Stimulated activated memory B cell treated with anti-CD40 and anti-IgM and Interleukin-4, amounts not matched to agents 10 μg/mL and 1 μg/mL and 100 μg/mL, for 72 hours (primary cell): Measurements from ENCODE around the gene APOBEC3F.
"Not testable (repeated sequence)": the region's sequence is repeated elsewhere in the genome, so short reads cannot be mapped to it uniquely, and the experiment has no call there.

Source experiments
- ATAC-seq: fragments of 150-1000 bp; cut with Tn5 transposase; 2 replicates; pipeline ENCODE4 v1.10.0; 2021
- H3K27ac Mint-ChIP-seq: one replicate; pipeline ENCODE4 v1.8.0; 2022; ENCODE audit warnings: mild to moderate bottlenecking, mixed read lengths
- H3K27me3 Mint-ChIP-seq: one replicate; pipeline ENCODE4 v1.8.0; 2022; ENCODE audit warnings: mixed read lengths
- H3K36me3 Mint-ChIP-seq: one replicate; pipeline ENCODE4 v1.8.0; 2022; ENCODE audit warnings: mixed read lengths
- H3K4me1 Mint-ChIP-seq: one replicate; pipeline ENCODE4 v1.8.0; 2022; ENCODE audit warnings: mixed read lengths
- H3K4me3 Mint-ChIP-seq: one replicate; pipeline ENCODE4 v1.8.0; 2022; ENCODE audit warnings: mild to moderate bottlenecking, moderate library complexity, mixed read lengths
- H3K9me3 Mint-ChIP-seq: one replicate; pipeline ENCODE4 v1.8.0; 2022; ENCODE audit warnings: mixed read lengths

APOBEC3F gene

DNA sequence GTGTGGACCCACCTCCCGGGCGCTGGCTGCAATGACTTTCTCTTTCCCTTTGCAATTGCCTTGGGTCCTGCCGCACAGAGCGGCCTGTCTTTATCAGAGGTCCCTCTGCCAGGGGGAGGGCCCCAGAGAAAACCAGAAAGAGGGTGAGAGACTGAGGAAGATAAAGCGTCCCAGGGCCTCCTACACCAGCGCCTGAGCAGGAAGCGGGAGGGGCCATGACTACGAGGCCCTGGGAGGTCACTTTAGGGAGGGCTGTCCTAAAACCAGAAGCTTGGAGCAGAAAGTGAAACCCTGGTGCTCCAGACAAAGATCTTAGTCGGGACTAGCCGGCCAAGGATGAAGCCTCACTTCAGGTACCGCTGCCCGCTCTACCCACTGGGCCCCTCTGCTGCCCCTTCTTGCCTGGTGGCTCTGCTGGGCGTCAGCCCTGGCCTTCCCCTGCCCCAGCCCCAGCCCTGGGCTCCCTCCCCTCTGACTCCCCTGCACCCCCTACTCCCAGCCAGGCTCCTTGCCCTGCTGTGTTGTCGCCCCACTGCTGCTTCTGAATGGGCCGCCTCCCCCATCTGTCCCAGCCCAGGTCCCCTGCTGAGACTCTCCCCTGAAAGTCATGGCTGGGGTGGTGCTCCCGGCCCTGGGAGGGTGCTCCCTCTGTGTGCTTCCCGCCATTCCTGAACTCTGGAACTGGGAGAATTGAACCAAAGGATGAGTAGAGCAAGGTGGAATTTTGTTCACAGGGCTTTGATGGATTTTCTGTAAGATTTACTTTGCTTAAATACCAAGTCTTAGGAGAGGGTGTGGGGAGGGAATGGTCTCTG lies 36.6 kb downstream of the APOBEC3F start, which contains the start of gene APOBEC3G:
TSS of gene APOBEC3G (plus strand) at position 250 of the 815 bp plus-strand sequence. CDS start at position 337, 87 bp downstream.
- Mint-ChIP-seq H3K27ac (peak within 1 kb of the TSS; percentile 98), H3K36me3 (peaks cover 29% of the 10 kb centered on the region), H3K4me1 (peaks cover 87% of the 10 kb centered on the region), H3K4me3 (peak within 1 kb of the TSS; percentile 87)
- H3K27me3 Mint-ChIP-seq, H3K9me3 Mint-ChIP-seq: not testable (repeated sequence)
- peak; percentile 93 for ATAC-seq

DNA sequence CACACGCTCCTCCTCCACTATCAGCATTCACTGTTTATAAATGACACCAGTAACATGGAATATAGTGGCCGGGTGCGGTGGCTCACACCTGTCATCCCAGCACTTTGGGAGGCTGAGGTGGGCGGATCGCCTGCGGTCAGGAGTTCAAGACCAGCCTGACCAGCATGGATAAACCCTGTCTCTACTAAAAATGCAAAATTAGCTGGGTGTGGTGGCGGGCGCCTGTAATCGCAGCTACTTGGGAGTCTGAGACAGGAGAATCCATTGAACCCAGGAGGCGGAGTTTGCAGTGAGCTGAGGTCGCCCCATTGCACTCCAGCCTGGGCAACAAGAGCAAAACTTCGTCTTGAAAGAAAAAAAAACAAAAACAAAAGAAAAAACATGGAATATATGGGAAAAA lies 37.2 kb downstream of the APOBEC3F start:
- Mint-ChIP-seq H3K27ac (peak overlapping the region; percentile 98), H3K4me3 (peak overlapping the region; percentile 87), H3K4me1 (peaks cover 84% of the 10 kb centered on the region), H3K36me3 (peaks cover 35% of the 10 kb centered on the region)
- H3K27me3 Mint-ChIP-seq, ATAC-seq, H3K9me3 Mint-ChIP-seq: not testable (repeated sequence)

- peaks cover 40% of the 10 kb centered on the region for H3K36me3 Mint-ChIP-seq
- ATAC-seq: no peak
- H3K9me3 Mint-ChIP-seq: no peaks in the 10 kb centered on the region
- H3K4me3 Mint-ChIP-seq: peak overlapping the region; percentile 87
- peaks cover 84% of the 10 kb centered on the region for H3K4me1 Mint-ChIP-seq
- H3K27me3 Mint-ChIP-seq: no peaks in the 10 kb centered on the region
- peak overlapping the region; percentile 98 for H3K27ac Mint-ChIP-seq
These were observed 37.7 kb downstream of the APOBEC3F start for GRCh38 chr22:39078329-39078728.

GRCh38 chr22:39079054-39079637 lies 38.5 kb downstream of the APOBEC3F start:
- not testable (repeated sequence) for ATAC-seq, H3K27me3 Mint-ChIP-seq, H3K9me3 Mint-ChIP-seq, H3K27ac Mint-ChIP-seq
- peaks cover 41% of the 10 kb centered on the region for H3K36me3 Mint-ChIP-seq
- peak overlapping the region; percentile 87 for H3K4me3 Mint-ChIP-seq
- peaks cover 77% of the 10 kb centered on the region for H3K4me1 Mint-ChIP-seq

GRCh38 chr22:39080052-39080762 lies 39.5 kb downstream of the APOBEC3F start:
- peak; percentile 44 for ATAC-seq
- Mint-ChIP-seq H3K4me3 (peak overlapping the region; percentile 53), H3K27me3 (no peaks in the 10 kb centered on the region), H3K4me1 (peaks cover 70% of the 10 kb centered on the region), H3K9me3 (no peaks in the 10 kb centered on the region), H3K27ac (peak overlapping the region; percentile 53), H3K36me3 (peaks cover 45% of the 10 kb centered on the region)

GRCh38 chr22:39081016-39081415 lies 40.4 kb downstream of the APOBEC3F start:
- H3K9me3 Mint-ChIP-seq: no peaks in the 10 kb centered on the region
- H3K27ac Mint-ChIP-seq: peak overlapping the region; percentile 53
- H3K4me1 Mint-ChIP-seq: peaks cover 67% of the 10 kb centered on the region
- ATAC-seq: no peak
- H3K4me3 Mint-ChIP-seq: peak overlapping the region; percentile 53
- no peaks in the 10 kb centered on the region for H3K27me3 Mint-ChIP-seq
- H3K36me3 Mint-ChIP-seq: peaks cover 52% of the 10 kb centered on the region

- no peaks in the 10 kb centered on the region for H3K9me3 Mint-ChIP-seq
- H3K4me1 Mint-ChIP-seq: peaks cover 61% of the 10 kb centered on the region
- H3K27me3 Mint-ChIP-seq: no peaks in the 10 kb centered on the region
- peaks cover 58% of the 10 kb centered on the region for H3K36me3 Mint-ChIP-seq
- ATAC-seq: no peak
- peak overlapping the region; percentile 44 for H3K4me3 Mint-ChIP-seq
- H3K27ac Mint-ChIP-seq: peak overlapping the region; percentile 53
These were observed 40.9 kb downstream of the APOBEC3F start for GRCh38 chr22:39081598-39081997.

GRCh38 chr22:39083212-39084165 lies 42.8 kb downstream of the APOBEC3F start:
- no peak for ATAC-seq
- peak overlapping the region; percentile 53 for H3K27ac Mint-ChIP-seq
- peaks cover 55% of the 10 kb centered on the region for H3K36me3 Mint-ChIP-seq
- H3K4me3 Mint-ChIP-seq: no peak overlapping the region
- H3K9me3 Mint-ChIP-seq: no peaks in the 10 kb centered on the region
- H3K27me3 Mint-ChIP-seq: no peaks in the 10 kb centered on the region
- peaks cover 62% of the 10 kb centered on the region for H3K4me1 Mint-ChIP-seq

- Mint-ChIP-seq H3K27me3 (no peaks in the 10 kb centered on the region), H3K9me3 (no peaks in the 10 kb centered on the region), H3K36me3 (peaks cover 53% of the 10 kb centered on the region), H3K4me3 (no peak overlapping the region), H3K27ac (no peak overlapping the region), H3K4me1 (peaks cover 61% of the 10 kb centered on the region)
- ATAC-seq: no peak
These were observed 44.0 kb downstream of the APOBEC3F start for GRCh38 chr22:39084666-39085065.

- Mint-ChIP-seq H3K36me3 (peaks cover 39% of the 10 kb centered on the region), H3K9me3 (no peaks in the 10 kb centered on the region), H3K4me3 (no peak overlapping the region), H3K27me3 (no peaks in the 10 kb centered on the region), H3K4me1 (peaks cover 61% of the 10 kb centered on the region), H3K27ac (peak overlapping the region; percentile 2)
- ATAC-seq: no peak
These were observed 46.4 kb downstream of the APOBEC3F start for GRCh38 chr22:39087098-39087497.

- peak overlapping the region; percentile 79 for H3K27ac Mint-ChIP-seq
- no peaks in the 10 kb centered on the region for H3K27me3 Mint-ChIP-seq
- peaks cover 29% of the 10 kb centered on the region for H3K36me3 Mint-ChIP-seq
- peaks cover 64% of the 10 kb centered on the region for H3K4me1 Mint-ChIP-seq
- no peaks in the 10 kb centered on the region for H3K9me3 Mint-ChIP-seq
- no peak for ATAC-seq
- H3K4me3 Mint-ChIP-seq: no peak overlapping the region
These were observed 47.4 kb downstream of the APOBEC3F start for GRCh38 chr22:39087881-39088684.

- ATAC-seq: no peak
- H3K27me3 Mint-ChIP-seq: no peaks in the 10 kb centered on the region
- H3K4me1 Mint-ChIP-seq: peaks cover 60% of the 10 kb centered on the region
- peaks cover 25% of the 10 kb centered on the region for H3K36me3 Mint-ChIP-seq
- no peak overlapping the region for H3K4me3 Mint-ChIP-seq
- H3K9me3 Mint-ChIP-seq: no peaks in the 10 kb centered on the region
- peak overlapping the region; percentile 79 for H3K27ac Mint-ChIP-seq
These were observed 48.0 kb downstream of the APOBEC3F start for GRCh38 chr22:39088685-39089032.

GRCh38 chr22:39089928-39090327 lies 49.3 kb downstream of the APOBEC3F start:
- Mint-ChIP-seq H3K36me3 (peaks cover 24% of the 10 kb centered on the region), H3K27me3 (no peaks in the 10 kb centered on the region), H3K4me3 (no peak overlapping the region), H3K27ac (peak overlapping the region; percentile 79), H3K4me1 (peaks cover 69% of the 10 kb centered on the region), H3K9me3 (no peaks in the 10 kb centered on the region)
- ATAC-seq: no peak
